WTC11 (cell line): ENCODE measurements around the gene MADCAM1. TPM values are rescaled to one million over a fixed set of nuclear protein-coding genes. Genes with fewer than 3 reads are reported as not detected.

Source experiments
- ATAC-seq: fragments of 200-7000 bp; cut with Tn5 transposase; 2 replicates; pipeline ENCODE4 v1.10.0; 2021; ENCODE audit warnings: mild to moderate bottlenecking, moderate library complexity
- CTCF ChIA-PET: fragments of 300-600 bp; sonication (Branson Sonifier 250); formaldehyde crosslinking; loops from one replicate; lab custom pipeline; 2021; ENCODE audit warnings: antibody characterized with exemption; lab: Charles Lee
- POLR2A ChIA-PET: fragments of 350-600 bp; sonication (Branson Sonifier 250); formaldehyde crosslinking; loops from one replicate; lab custom pipeline; 2021; ENCODE audit warnings: antibody characterized with exemption; lab: Charles Lee
- DNase-seq: peaks from one replicate; pipeline ENCODE4 v3.0.0; 2021; ENCODE audit warnings: low spot score
- H3K27ac Mint-ChIP-seq: 2 replicates; pipeline ENCODE4 v1.8.0; 2021; ENCODE audit warnings: mixed read lengths
- H3K27me3 Mint-ChIP-seq: 2 replicates; pipeline ENCODE4 v1.8.0; 2021; ENCODE audit warnings: low read depth, mild to moderate bottlenecking, moderate library complexity, mixed read lengths
- H3K36me3 Mint-ChIP-seq: 2 replicates; pipeline ENCODE4 v1.8.0; 2021; ENCODE audit warnings: mixed read lengths
- H3K4me1 Mint-ChIP-seq: 2 replicates; pipeline ENCODE4 v1.8.0; 2022; ENCODE audit warnings: mixed read lengths
- H3K4me3 Mint-ChIP-seq: 2 replicates; pipeline ENCODE4 v1.8.0; 2021; ENCODE audit warnings: mild to moderate bottlenecking, moderate library complexity, mixed read lengths
- H3K9me3 Mint-ChIP-seq: 2 replicates; pipeline ENCODE4 v1.8.0; 2021; ENCODE audit warnings: mixed read lengths
- ELF4 ChIP-seq: sonication (generic); formaldehyde crosslinking; IDR thresholded peaks from 2 replicates; pipeline ENCODE4 v1.8.1; 2022; ENCODE audit warnings: low read depth, mild to moderate bottlenecking, moderate library complexity, missing genetic modification reagents
- EMX1 ChIP-seq: fragments of 250-450 bp; sonication (Bioruptor Pico); IDR thresholded peaks from 2 replicates; pipeline ENCODE4 v1.8.0; 2021; ENCODE audit warnings: mild to moderate bottlenecking
- ERG ChIP-seq: fragments of 250-450 bp; sonication (Bioruptor Pico); IDR thresholded peaks from 2 replicates; pipeline ENCODE4 v1.8.0; 2021; ENCODE audit warnings: mild to moderate bottlenecking
- FOXP4 ChIP-seq: sonication (generic); formaldehyde crosslinking; IDR thresholded peaks from 2 replicates; pipeline ENCODE4 v1.8.0; 2022; ENCODE audit warnings: mild to moderate bottlenecking, missing genetic modification reagents
- IRF2 ChIP-seq: sonication (generic); formaldehyde crosslinking; IDR thresholded peaks from 2 replicates; pipeline ENCODE4 v1.8.0; 2022; ENCODE audit warnings: low read depth, missing genetic modification reagents, borderline replicate concordance
- MXD4 ChIP-seq: fragments of 250-450 bp; sonication (Bioruptor Pico); IDR thresholded peaks from 2 replicates; pipeline ENCODE4 v1.8.0; 2021; ENCODE audit warnings: mild to moderate bottlenecking, moderate library complexity, borderline replicate concordance
- USF2 ChIP-seq: sonication (generic); formaldehyde crosslinking; IDR thresholded peaks from 2 replicates; pipeline ENCODE4 v1.8.1; 2023; ENCODE audit warnings: mild to moderate bottlenecking, missing genetic modification reagents, moderate library complexity
- ZBTB43 ChIP-seq: sonication (generic); formaldehyde crosslinking; IDR thresholded peaks from 2 replicates; pipeline ENCODE4 v1.8.1; 2023; ENCODE audit warnings: mild to moderate bottlenecking, missing genetic modification reagents
- ZNF396 ChIP-seq: fragments of 250-450 bp; sonication (Bioruptor Pico); IDR thresholded peaks from 2 replicates; pipeline ENCODE4 v1.8.0; 2021; ENCODE audit warnings: mild to moderate bottlenecking, moderate library complexity, borderline replicate concordance
- ZNF532 ChIP-seq: fragments of 250-450 bp; sonication (Bioruptor Pico); IDR thresholded peaks from 2 replicates; pipeline ENCODE4 v1.9.0; 2021; ENCODE audit warnings: mild to moderate bottlenecking, borderline replicate concordance
- total RNA-seq: library from RNA; stranded (reverse); gene quantifications from 3 replicates; pipeline ENCODE4 v1.2.3, GENCODE V29; 2021
- TF ChIP-seq, protein P1 (sequence below): sonication (generic); formaldehyde crosslinking; IDR thresholded peaks from 2 replicates; pipeline ENCODE4 v1.8.1; 2022; ENCODE audit warnings: missing genetic modification reagents, borderline replicate concordance
- TF ChIP-seq, protein P2 (sequence below): sonication (generic); formaldehyde crosslinking; conservative IDR thresholded peaks from 2 replicates; pipeline ENCODE4 v1.8.1; 2023; ENCODE audit warnings: mild to moderate bottlenecking, low read depth, missing genetic modification reagents, moderate library complexity
- TF ChIP-seq, protein P3 (sequence below): sonication (generic); formaldehyde crosslinking; IDR thresholded peaks from 2 replicates; pipeline ENCODE4 v1.8.1; 2022; ENCODE audit warnings: low read depth, mild to moderate bottlenecking, moderate library complexity, missing genetic modification reagents, borderline replicate concordance

Gene MADCAM1
- total RNA-seq, 1 experiment from 2014 or later: 4.7 TPM

GRCh38 chr19:496986-497385, 700 bp downstream of the MADCAM1 start:
- POLR2A ChIA-PET: interaction anchor here (1.5 kb wide), 1 partner anchor 8 kb away, joined by 4 read pairs; no protein-coding TSS in a partner anchor
- peaks cover 40% of the 10 kb centered on the region for H3K27me3 Mint-ChIP-seq

DNA sequence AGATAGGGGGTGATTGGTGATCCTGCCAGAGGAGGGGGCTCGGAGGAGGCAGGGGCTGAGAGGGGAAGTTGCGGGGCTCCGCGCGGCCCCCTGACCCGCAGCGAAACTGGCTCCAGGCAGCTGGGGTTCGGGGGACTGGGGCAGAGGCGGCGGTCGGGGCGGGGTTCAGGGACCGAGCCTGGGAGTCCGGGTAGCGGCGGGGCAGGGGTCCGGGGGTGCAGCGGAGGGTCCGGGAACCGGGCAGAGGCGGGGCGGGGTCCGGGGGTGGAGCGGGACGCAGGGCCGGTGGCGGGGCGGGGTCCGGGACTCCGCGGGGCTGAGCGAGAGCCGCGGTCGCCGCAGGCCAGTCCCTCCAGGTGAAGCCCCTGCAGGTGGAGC, 1.2 kb downstream of the MADCAM1 start:
- H3K27ac Mint-ChIP-seq: no peak overlapping the region
- ATAC-seq (peak; percentile 12; the same call in 1 of the 2 replicates), DNase-seq (no peak)
- peaks cover 45% of the 10 kb centered on the region for H3K27me3 Mint-ChIP-seq
- peak overlapping the region; percentile 47; the same call in 1 of the 2 replicates for H3K4me3 Mint-ChIP-seq
- peaks cover 3% of the 10 kb centered on the region for H3K9me3 Mint-ChIP-seq
- no peak for TF ChIP-seq ZBTB43
- TF ChIP-seq FOXP4 (CRISPR knock-in tag): no peak
- TF ChIP-seq, protein P1, sequence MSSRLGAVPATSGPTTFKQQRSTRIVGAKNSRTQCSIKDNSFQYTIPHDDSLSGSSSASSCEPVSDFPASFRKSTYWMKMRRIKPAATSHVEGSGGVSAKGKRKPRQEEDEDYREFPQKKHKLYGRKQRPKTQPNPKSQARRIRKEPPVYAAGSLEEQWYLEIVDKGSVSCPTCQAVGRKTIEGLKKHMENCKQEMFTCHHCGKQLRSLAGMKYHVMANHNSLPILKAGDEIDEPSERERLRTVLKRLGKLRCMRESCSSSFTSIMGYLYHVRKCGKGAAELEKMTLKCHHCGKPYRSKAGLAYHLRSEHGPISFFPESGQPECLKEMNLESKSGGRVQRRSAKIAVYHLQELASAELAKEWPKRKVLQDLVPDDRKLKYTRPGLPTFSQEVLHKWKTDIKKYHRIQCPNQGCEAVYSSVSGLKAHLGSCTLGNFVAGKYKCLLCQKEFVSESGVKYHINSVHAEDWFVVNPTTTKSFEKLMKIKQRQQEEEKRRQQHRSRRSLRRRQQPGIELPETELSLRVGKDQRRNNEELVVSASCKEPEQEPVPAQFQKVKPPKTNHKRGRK: no peak
- TF ChIP-seq USF2 (CRISPR knock-in tag): no peak
- no peak for TF ChIP-seq ELF4 (CRISPR knock-in tag)
- no peak for TF ChIP-seq ZNF532 (CRISPR knock-in tag)
- TF ChIP-seq, protein P2, sequence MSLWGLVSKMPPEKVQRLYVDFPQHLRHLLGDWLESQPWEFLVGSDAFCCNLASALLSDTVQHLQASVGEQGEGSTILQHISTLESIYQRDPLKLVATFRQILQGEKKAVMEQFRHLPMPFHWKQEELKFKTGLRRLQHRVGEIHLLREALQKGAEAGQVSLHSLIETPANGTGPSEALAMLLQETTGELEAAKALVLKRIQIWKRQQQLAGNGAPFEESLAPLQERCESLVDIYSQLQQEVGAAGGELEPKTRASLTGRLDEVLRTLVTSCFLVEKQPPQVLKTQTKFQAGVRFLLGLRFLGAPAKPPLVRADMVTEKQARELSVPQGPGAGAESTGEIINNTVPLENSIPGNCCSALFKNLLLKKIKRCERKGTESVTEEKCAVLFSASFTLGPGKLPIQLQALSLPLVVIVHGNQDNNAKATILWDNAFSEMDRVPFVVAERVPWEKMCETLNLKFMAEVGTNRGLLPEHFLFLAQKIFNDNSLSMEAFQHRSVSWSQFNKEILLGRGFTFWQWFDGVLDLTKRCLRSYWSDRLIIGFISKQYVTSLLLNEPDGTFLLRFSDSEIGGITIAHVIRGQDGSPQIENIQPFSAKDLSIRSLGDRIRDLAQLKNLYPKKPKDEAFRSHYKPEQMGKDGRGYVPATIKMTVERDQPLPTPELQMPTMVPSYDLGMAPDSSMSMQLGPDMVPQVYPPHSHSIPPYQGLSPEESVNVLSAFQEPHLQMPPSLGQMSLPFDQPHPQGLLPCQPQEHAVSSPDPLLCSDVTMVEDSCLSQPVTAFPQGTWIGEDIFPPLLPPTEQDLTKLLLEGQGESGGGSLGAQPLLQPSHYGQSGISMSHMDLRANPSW: no peak
- H3K36me3 Mint-ChIP-seq: no peaks in the 10 kb centered on the region
- H3K4me1 Mint-ChIP-seq: peaks cover 8% of the 10 kb centered on the region
- ChIA-PET POLR2A (interaction anchor here (1.5 kb wide), 1 partner anchor 9 kb away, joined by 4 read pairs; no protein-coding TSS in a partner anchor), CTCF (interaction anchor here (0.9 to 2.2 kb wide), 7 partner anchors 8 to 131 kb away, joined by 3 to 57 read pairs (median 4); no protein-coding TSS in a partner anchor)

More at GRCh38 chr19:496986-497385, 700 bp downstream of the MADCAM1 start:
- H3K4me1 Mint-ChIP-seq: peaks cover 8% of the 10 kb centered on the region
- peaks cover 3% of the 10 kb centered on the region for H3K9me3 Mint-ChIP-seq
- no peaks in the 10 kb centered on the region for H3K36me3 Mint-ChIP-seq
- H3K4me3 Mint-ChIP-seq: 0 out of 2 replicates have a peak overlapping the region, but pooled peaks have one; percentile 18
- CTCF ChIA-PET: interaction anchor here (1.2 to 2.2 kb wide), 3 partner anchors 8 to 14 kb away, joined by 4 to 57 read pairs (median 26); no protein-coding TSS in a partner anchor
- no peak for ATAC-seq
- DNase-seq: no peak
- TF ChIP-seq EMX1 (CRISPR knock-in tag) (no peak), ERG (CRISPR knock-in tag) (no peak), IRF2 (no peak), MXD4 (CRISPR knock-in tag) (no peak), ZNF396 (no peak)
- TF ChIP-seq, protein P3, sequence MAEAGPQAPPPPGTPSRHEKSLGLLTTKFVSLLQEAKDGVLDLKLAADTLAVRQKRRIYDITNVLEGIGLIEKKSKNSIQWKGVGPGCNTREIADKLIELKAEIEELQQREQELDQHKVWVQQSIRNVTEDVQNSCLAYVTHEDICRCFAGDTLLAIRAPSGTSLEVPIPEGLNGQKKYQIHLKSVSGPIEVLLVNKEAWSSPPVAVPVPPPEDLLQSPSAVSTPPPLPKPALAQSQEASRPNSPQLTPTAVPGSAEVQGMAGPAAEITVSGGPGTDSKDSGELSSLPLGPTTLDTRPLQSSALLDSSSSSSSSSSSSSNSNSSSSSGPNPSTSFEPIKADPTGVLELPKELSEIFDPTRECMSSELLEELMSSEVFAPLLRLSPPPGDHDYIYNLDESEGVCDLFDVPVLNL (CRISPR knock-in tag): no peak
- no peak overlapping the region for H3K27ac Mint-ChIP-seq
